Endothelial cell of umbilical vein (primary cell): Measurements from ENCODE around the gene KCTD16. TPM values are rescaled to one million over a fixed set of nuclear protein-coding genes. Genes with fewer than 3 reads are reported as not detected.

Experiments used
- BruUV-seq: library from RNA; stranded (reverse); fragments of 400-500 nt; replicated peaks from 2 replicates; lab custom pipeline; 2021; lab: Mats Ljungman, UMichigan
- CTCF ChIA-PET: fragments of 300-600, 350-600 bp; sonication (Branson Sonifier 250); formaldehyde crosslinking; loops from one replicate; lab custom pipeline; 2021; ENCODE audit warnings: antibody characterized with exemption, inconsistent platforms; lab: Charles Lee
- POLR2A ChIA-PET: fragments of 300-600, 350-600 bp; sonication (Branson Sonifier 250); formaldehyde crosslinking; loops from one replicate; lab custom pipeline; 2021; ENCODE audit warnings: antibody characterized with exemption, inconsistent platforms; lab: Charles Lee
- DNase-seq: peaks from one replicate; pipeline ENCODE4 v3.0.0-alpha.2; 2011; ENCODE audit warnings: low read depth, low spot score
- FAIRE-seq: peaks from 2 replicates; lab custom pipeline; 2011; peaks lifted over from hg19 to GRCh38; lab: Jason Lieb, UNC
- H2AFZ ChIP-seq: 2 replicates; pipeline ENCODE4 v1.6.0; 2012; ENCODE audit warnings: low read depth, low read length, control low read depth, inconsistent platforms
- H3K27ac ChIP-seq: 2 replicates; pipeline ENCODE4 v1.5.1; 2011; ENCODE audit warnings: low read depth, mild to moderate bottlenecking, control low read depth, low read length, moderate library complexity; ENCODE audit not compliant: insufficient read depth
- H3K27me3 ChIP-seq, 2 experiments: 2 replicates each; pipeline versions ENCODE4 v1.6.0 to v1.6.1; 2011; ENCODE audit warnings: low read length in 2 of 2, mixed read lengths in 1 of 2; ENCODE audit not compliant: control insufficient read depth in 2 of 2, insufficient read depth in 2 of 2
- H3K36me3 ChIP-seq, 2 experiments: 2 replicates in 1 of 2; 3 replicates in 1 of 2; pipeline ENCODE4 v1.5.1; 2011; ENCODE audit warnings: low read length in 2 of 2, mild to moderate bottlenecking in 1 of 2, moderate library complexity in 1 of 2; ENCODE audit not compliant: control insufficient read depth in 2 of 2, insufficient read depth in 2 of 2; ENCODE audit errors: extremely low read depth in 1 of 2
- H3K4me1 ChIP-seq: 3 replicates; pipeline ENCODE4 v1.5.1; 2011; ENCODE audit warnings: mild to moderate bottlenecking, low read length; ENCODE audit not compliant: control insufficient read depth, insufficient read depth; ENCODE audit errors: extremely low read depth
- H3K4me2 ChIP-seq: 2 replicates; pipeline ENCODE4 v1.6.1; 2011; ENCODE audit warnings: low read length, control low read depth, mixed read lengths; ENCODE audit not compliant: insufficient read depth
- H3K4me3 ChIP-seq, 3 experiments: fragments of 200-600 bp in 1 of 3; sonication (generic), shearing (Covaris generic) in 1 of 3; replicated peaks in 1 of 3; 2 replicates each; pipeline ENCODE4 v1.5.1; 2011 to 2016; ENCODE audit warnings: control low read depth in 3 of 3, low read length in 3 of 3, mild to moderate bottlenecking in 2 of 3, inconsistent platforms in 1 of 3, low read depth in 1 of 3, moderate library complexity in 1 of 3; ENCODE audit not compliant: insufficient read depth in 1 of 3
- H3K79me2 ChIP-seq: 2 replicates; pipeline ENCODE4 v1.6.0; 2012; ENCODE audit warnings: low read length, inconsistent platforms; ENCODE audit not compliant: control insufficient read depth, insufficient read depth
- H3K9ac ChIP-seq: replicated peaks from 2 replicates; pipeline ENCODE3; 2011; ENCODE audit warnings: low read length, control low read depth; ENCODE audit not compliant: insufficient read depth; ENCODE audit errors: extremely low read depth
- H3K9me1 ChIP-seq: replicated peaks from 3 replicates; pipeline ENCODE4 v1.6.0; 2011; ENCODE audit warnings: mild to moderate bottlenecking, low read length; ENCODE audit not compliant: control insufficient read depth, insufficient read depth; ENCODE audit errors: extremely low read depth
- H3K9me3 ChIP-seq: replicated peaks from 2 replicates; pipeline ENCODE4 v1.5.1; 2012; ENCODE audit warnings: low read length, inconsistent platforms; ENCODE audit not compliant: control insufficient read depth, insufficient read depth
- H4K20me1 ChIP-seq: replicated peaks from 2 replicates; pipeline ENCODE3; 2011; ENCODE audit warnings: mild to moderate bottlenecking, low read length; ENCODE audit not compliant: control insufficient read depth, insufficient read depth; ENCODE audit errors: extremely low read depth
- EZH2 ChIP-seq: IDR thresholded peaks from 2 replicates; pipeline ENCODE4 v1.6.1; 2012; ENCODE audit warnings: borderline replicate concordance, low read depth, mild to moderate bottlenecking, moderate library complexity, low read length, inconsistent platforms; ENCODE audit not compliant: severe bottlenecking
- FOS ChIP-seq: IDR thresholded peaks from 2 replicates; pipeline ENCODE4 v1.6.1; 2011; ENCODE audit warnings: mild to moderate bottlenecking, low read length, moderate library complexity, borderline replicate concordance; ENCODE audit not compliant: insufficient read depth
- POLR2A ChIP-seq: IDR thresholded peaks from 2 replicates; pipeline ENCODE4 v1.6.1; 2012; ENCODE audit warnings: low read depth, mild to moderate bottlenecking, control low read depth, low read length
- POLR2AphosphoS5 ChIP-seq: IDR thresholded peaks from 2 replicates; pipeline ENCODE4 v1.6.1; 2012; ENCODE audit warnings: low read depth, mild to moderate bottlenecking, control low read depth, low read length, moderate library complexity; ENCODE audit not compliant: insufficient read depth
- dilution Hi-C: fragments of 300-500 bp; cut with MboI; formaldehyde crosslinking; loops from one replicate; pipeline ENCODE4 v1.15.0; 2019; ENCODE audit warnings: low sequenced_read_pairs; ENCODE audit not compliant: extremely low pct_ligation_motif_present
- intact Hi-C: fragments of 100-400 bp; cut with micrococcal nuclease; formaldehyde crosslinking; loops from one replicate; pipeline ENCODE4 v1.10.0; 2022
- polyA plus RNA-seq, 4 experiments: library from polyadenylated mRNA; depleted of rRNA in 3 of 4; stranded (reverse) in 3 of 4; unstranded in 1 of 4; fragments of >200 nt; gene quantifications; 2 replicates each; pipeline versions ENCODE4 v1.2.1 to v1.2.3, GENCODE V29; 2011 to 2012; ENCODE audit warnings: missing spikeins in 1 of 4
- total RNA-seq: library from RNA; stranded (reverse); gene quantifications from 2 replicates; pipeline ENCODE4 v1.2.3, GENCODE V29; 2021
- TF ChIP-seq, protein P1 (sequence below), 2 donors: IDR thresholded peaks; 1 replicate in 1 of 2; 2 replicates in 1 of 2; pipeline ENCODE4 v1.5.1; 2011; ENCODE audit warnings: low read length in 2 of 2, mild to moderate bottlenecking in 2 of 2, moderate library complexity in 2 of 2, control low read depth in 1 of 2, inconsistent platforms in 1 of 2, low read depth in 1 of 2; ENCODE audit not compliant: insufficient read depth in 1 of 2; ENCODE audit errors: extremely low read depth in 1 of 2
- TF ChIP-seq, protein P2 (sequence below): IDR thresholded peaks from 2 replicates; pipeline ENCODE4 v1.6.1; 2011; ENCODE audit not compliant: insufficient read depth, insufficient read length

Gene KCTD16
- total and polyA plus RNA-seq, 2 donors (not counting 3 experiments of a cell fraction or from before 2014, with no cell fraction given) = 0.21 to 0.49 TPM

DNA sequence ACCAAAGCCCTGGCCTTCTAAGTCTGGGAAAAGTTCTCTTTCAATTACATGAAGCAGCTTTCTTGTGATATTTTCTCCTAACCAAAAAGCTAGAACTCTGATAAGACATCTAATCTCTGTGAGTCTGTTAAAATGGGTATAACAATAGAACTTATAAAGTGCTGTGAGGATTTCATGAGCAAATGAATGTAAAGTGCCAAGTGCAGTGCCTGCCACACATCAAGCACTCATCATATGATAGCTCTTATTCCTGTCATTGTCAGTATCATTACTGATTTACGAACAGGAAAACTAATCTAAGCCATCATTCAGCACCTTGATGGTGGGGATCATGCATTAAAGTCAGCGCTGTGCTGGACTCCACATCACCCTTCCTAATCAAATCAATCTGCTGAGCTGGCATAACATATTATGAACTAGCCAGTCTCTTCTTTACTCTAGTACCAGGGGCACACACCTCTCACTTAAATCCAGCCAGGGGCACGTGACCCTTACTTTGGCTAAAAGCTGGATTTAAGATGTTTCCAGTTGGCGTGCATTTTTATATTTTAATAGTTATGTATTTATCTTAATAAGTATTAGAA is 37.5 kb upstream of the KCTD16 start:
- Histone ChIP-seq H3K79me2 (no peaks in the 10 kb centered on the region), H2AFZ (no peak overlapping the region), H4K20me1 (no peaks in the 10 kb centered on the region), H3K9ac (no peak overlapping the region), H3K27ac (no peak overlapping the region), H3K4me2 (no peak overlapping the region), H3K4me3 (no peak overlapping the region), H3K9me3 (no peaks in the 10 kb centered on the region), H3K36me3 (no peaks in the 10 kb centered on the region), H3K4me1 (no peaks in the 10 kb centered on the region), H3K27me3 (no peaks in the 10 kb centered on the region), H3K9me1 (no peaks in the 10 kb centered on the region)
- dilution Hi-C loops (no loop called here), intact Hi-C loops (no loop called here)
- FAIRE-seq (no peak), DNase-seq (no peak)
- ChIA-PET POLR2A (no interaction called here), CTCF (interaction anchor here (0.7 to 2.3 kb wide), 4 partner anchors 8 to 59 kb away, joined by 3 to 17 read pairs (median 4); no protein-coding TSS in a partner anchor)
- BruUV-seq = no TSS peak
- TF ChIP-seq POLR2AphosphoS5 = no peak
- TF ChIP-seq, protein P1, sequence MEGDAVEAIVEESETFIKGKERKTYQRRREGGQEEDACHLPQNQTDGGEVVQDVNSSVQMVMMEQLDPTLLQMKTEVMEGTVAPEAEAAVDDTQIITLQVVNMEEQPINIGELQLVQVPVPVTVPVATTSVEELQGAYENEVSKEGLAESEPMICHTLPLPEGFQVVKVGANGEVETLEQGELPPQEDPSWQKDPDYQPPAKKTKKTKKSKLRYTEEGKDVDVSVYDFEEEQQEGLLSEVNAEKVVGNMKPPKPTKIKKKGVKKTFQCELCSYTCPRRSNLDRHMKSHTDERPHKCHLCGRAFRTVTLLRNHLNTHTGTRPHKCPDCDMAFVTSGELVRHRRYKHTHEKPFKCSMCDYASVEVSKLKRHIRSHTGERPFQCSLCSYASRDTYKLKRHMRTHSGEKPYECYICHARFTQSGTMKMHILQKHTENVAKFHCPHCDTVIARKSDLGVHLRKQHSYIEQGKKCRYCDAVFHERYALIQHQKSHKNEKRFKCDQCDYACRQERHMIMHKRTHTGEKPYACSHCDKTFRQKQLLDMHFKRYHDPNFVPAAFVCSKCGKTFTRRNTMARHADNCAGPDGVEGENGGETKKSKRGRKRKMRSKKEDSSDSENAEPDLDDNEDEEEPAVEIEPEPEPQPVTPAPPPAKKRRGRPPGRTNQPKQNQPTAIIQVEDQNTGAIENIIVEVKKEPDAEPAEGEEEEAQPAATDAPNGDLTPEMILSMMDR (IDR thresholded peaks at IDR 0.05; ENCODE audit: extremely low read depth in 1 of 2, insufficient read depth in 1 of 2, low read depth in 1 of 2, low read length in 2 of 2) = no peak
- TF ChIP-seq EZH2 = no peak
- TF ChIP-seq FOS = no peak
- TF ChIP-seq POLR2A = no peak
- TF ChIP-seq, protein P2, sequence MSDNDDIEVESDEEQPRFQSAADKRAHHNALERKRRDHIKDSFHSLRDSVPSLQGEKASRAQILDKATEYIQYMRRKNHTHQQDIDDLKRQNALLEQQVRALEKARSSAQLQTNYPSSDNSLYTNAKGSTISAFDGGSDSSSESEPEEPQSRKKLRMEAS = no peak
